ENCODE results near the gene RELCH. TPM values are rescaled to one million over a fixed set of nuclear protein-coding genes. Genes with fewer than 3 reads are reported as not detected.

The RELCH gene
- total RNA-seq, 1 donor from 2014 or later: 22.4 TPM

- TF ChIP-seq, protein P1, sequence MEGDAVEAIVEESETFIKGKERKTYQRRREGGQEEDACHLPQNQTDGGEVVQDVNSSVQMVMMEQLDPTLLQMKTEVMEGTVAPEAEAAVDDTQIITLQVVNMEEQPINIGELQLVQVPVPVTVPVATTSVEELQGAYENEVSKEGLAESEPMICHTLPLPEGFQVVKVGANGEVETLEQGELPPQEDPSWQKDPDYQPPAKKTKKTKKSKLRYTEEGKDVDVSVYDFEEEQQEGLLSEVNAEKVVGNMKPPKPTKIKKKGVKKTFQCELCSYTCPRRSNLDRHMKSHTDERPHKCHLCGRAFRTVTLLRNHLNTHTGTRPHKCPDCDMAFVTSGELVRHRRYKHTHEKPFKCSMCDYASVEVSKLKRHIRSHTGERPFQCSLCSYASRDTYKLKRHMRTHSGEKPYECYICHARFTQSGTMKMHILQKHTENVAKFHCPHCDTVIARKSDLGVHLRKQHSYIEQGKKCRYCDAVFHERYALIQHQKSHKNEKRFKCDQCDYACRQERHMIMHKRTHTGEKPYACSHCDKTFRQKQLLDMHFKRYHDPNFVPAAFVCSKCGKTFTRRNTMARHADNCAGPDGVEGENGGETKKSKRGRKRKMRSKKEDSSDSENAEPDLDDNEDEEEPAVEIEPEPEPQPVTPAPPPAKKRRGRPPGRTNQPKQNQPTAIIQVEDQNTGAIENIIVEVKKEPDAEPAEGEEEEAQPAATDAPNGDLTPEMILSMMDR (conservative IDR thresholded peaks at IDR 0.05): no peak
These were observed 94.6 kb downstream of the RELCH start for GRCh38 chr18:62281684-62282083.

GRCh38 chr18:62282188-62282629 lies 95.2 kb downstream of the RELCH start:
- no peak overlapping the region for H3K27ac Mint-ChIP-seq (ENCODE audit: unreplicated experiment)
- TF ChIP-seq, protein P1 (conservative IDR thresholded peaks at IDR 0.05): no peak
- peaks cover 3% of the 10 kb centered on the region for H3K4me1 Mint-ChIP-seq
- peaks cover 16% of the 10 kb centered on the region for H3K36me3 Mint-ChIP-seq (ENCODE audit: low read depth)
- H3K27me3 Mint-ChIP-seq (ENCODE audit: low read depth): no peaks in the 10 kb centered on the region
- H3K9me3 Mint-ChIP-seq: no peaks in the 10 kb centered on the region
- DNase-seq (ENCODE audit: low read depth, low spot score): no peak
- no peak overlapping the region for H3K4me3 Mint-ChIP-seq

More at GRCh38 chr18:62281684-62282083, 94.6 kb downstream of the RELCH start:
- H3K36me3 Mint-ChIP-seq (ENCODE audit: low read depth): peaks cover 16% of the 10 kb centered on the region
- H3K27me3 Mint-ChIP-seq (ENCODE audit: low read depth): no peaks in the 10 kb centered on the region
- H3K4me3 Mint-ChIP-seq: no peak overlapping the region
- H3K27ac Mint-ChIP-seq (ENCODE audit: unreplicated experiment): no peak overlapping the region
- no peak for DNase-seq (ENCODE audit: low read depth, low spot score)
- H3K9me3 Mint-ChIP-seq: no peaks in the 10 kb centered on the region
- peaks cover 3% of the 10 kb centered on the region for H3K4me1 Mint-ChIP-seq

- peaks cover 1% of the 10 kb centered on the region for H3K4me1 Mint-ChIP-seq
- TF ChIP-seq, protein P1 (conservative IDR thresholded peaks at IDR 0.05): no peak
- H3K27ac Mint-ChIP-seq (ENCODE audit: unreplicated experiment): no peak overlapping the region
- H3K27me3 Mint-ChIP-seq (ENCODE audit: low read depth): no peaks in the 10 kb centered on the region
- DNase-seq (ENCODE audit: low read depth, low spot score): no peak
- H3K4me3 Mint-ChIP-seq: no peak overlapping the region
- H3K36me3 Mint-ChIP-seq (ENCODE audit: low read depth): peaks cover 19% of the 10 kb centered on the region
- H3K9me3 Mint-ChIP-seq: no peaks in the 10 kb centered on the region
These were observed 97.6 kb downstream of the RELCH start for GRCh38 chr18:62284637-62285036.

- Mint-ChIP-seq H3K27me3 (ENCODE audit: low read depth) (no peaks in the 10 kb centered on the region), H3K27ac (ENCODE audit: unreplicated experiment) (no peak overlapping the region), H3K9me3 (no peaks in the 10 kb centered on the region), H3K4me3 (no peak overlapping the region), H3K36me3 (ENCODE audit: low read depth) (peaks cover 19% of the 10 kb centered on the region), H3K4me1 (no peaks in the 10 kb centered on the region)
- TF ChIP-seq, protein P1 (conservative IDR thresholded peaks at IDR 0.05): no peak
- DNase-seq (ENCODE audit: low read depth, low spot score): no peak
These were observed 98.2 kb downstream of the RELCH start for GRCh38 chr18:62285281-62285680.

- H3K27ac Mint-ChIP-seq (ENCODE audit: unreplicated experiment): no peak overlapping the region
- H3K4me1 Mint-ChIP-seq: no peaks in the 10 kb centered on the region
- no peaks in the 10 kb centered on the region for H3K27me3 Mint-ChIP-seq (ENCODE audit: low read depth)
- H3K36me3 Mint-ChIP-seq (ENCODE audit: low read depth): peaks cover 17% of the 10 kb centered on the region
- no peak overlapping the region for H3K4me3 Mint-ChIP-seq
- DNase-seq (ENCODE audit: low read depth, low spot score): no peak
- H3K9me3 Mint-ChIP-seq: no peaks in the 10 kb centered on the region
- TF ChIP-seq, protein P1 (conservative IDR thresholded peaks at IDR 0.05): no peak
These were observed 101.0 kb downstream of the RELCH start for GRCh38 chr18:62287781-62288664.

All from neural crest cell (in vitro differentiated cells).